GM19025 (cell line): ENCODE results near the gene PCBP2.

ENCODE experiments used
- ATAC-seq: cut with Tn5 transposase; IDR thresholded peaks from one replicate; pipeline ENCODE4 v1.9.1; 2021; ENCODE audit warnings: mild to moderate bottlenecking, low read depth, moderate library complexity; ENCODE audit not compliant: unreplicated experiment

The PCBP2 gene

DNA sequence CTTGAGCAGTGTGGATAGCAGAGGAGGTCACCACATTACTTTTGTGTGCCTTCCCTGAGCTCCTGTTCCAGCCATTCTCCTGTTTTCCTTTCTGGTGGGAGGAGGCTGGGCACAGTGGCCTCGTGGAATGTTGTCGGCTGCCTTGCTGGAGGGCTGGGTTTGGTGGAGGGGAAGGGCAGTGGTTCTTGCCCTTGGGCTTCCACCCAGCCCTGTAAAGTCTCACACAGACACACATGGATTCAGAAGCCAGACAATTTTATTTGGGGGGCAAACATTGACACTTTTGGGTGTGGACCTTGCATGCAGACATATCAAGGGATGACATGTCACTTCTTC lies 54.5 kb downstream of the PCBP2 start:
- ATAC-seq: no peak

GRCh38 chr12:53506881-53507602 lies 55.1 kb downstream of the PCBP2 start, which contains the start of gene NPFF:
Gene NPFF (minus strand): TSS chr12:53507484. CDS start chr12:53507474, 10 bp downstream.
- no peak for ATAC-seq

- no peak for ATAC-seq
Measured at GRCh38 chr12:53507603-53507885, 55.6 kb downstream of the PCBP2 start.

DNA sequence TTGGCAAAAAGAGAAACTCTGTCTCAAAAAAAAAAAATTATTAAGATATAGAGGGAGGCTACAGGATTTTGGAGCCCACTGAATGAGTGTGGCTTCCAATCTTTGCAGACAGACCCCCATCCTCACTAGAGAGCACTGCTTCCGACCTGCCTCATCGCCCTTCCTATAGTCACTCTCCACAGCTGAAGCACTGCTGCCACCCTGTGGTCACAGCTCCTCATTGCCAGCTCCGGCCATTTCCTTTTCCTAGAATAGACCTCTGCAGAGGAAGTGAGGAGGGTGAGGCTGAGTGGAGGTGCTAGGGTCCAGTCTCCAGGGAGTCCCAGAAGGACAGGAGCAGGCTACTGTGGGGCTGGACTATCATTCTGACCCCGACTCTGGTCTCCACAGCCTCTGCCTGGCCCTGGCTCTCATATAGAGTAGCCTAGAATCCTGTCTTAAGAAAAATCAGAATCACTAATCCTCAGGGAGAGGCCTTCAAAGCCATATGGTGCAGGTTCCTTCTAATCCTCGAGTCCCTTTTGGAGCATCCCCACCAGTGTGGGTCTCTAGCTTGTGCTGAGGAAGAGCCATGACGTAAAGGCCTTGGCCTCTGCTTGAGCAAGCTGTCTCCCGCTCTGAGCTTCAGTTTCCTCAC lies 56.8 kb downstream of the PCBP2 start:
- peak; percentile 86 for ATAC-seq

DNA sequence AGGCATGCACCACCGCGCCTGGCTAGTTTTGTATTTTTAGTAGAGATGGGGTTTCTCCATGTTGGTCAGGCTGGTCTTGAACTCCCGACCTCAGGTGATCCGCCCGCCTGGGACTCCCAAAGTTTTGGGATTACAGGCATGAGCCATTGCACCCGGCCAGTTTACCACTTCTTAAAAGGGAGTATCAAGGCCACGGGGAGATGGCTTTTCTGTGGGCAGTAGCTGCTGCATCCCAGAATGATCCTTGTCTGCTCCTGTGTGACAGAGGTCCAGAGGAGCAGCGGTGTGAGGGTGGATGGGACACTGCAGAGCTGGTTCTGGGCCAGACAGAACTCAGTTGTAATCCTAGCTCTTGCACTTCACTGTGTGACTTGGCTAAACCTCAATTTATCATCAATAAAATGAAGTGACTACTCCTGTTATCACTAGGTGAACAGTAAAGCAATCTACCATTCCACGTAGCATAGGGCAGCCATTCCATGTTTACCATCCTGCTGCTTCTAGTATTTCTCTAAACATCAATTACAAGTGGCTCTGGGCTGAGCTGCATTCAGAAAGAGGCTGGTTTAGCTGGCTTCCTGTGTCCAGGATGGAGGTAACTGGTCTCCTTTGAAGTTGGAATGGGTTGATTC lies 58.4 kb downstream of the PCBP2 start:
- no peak for ATAC-seq

DNA sequence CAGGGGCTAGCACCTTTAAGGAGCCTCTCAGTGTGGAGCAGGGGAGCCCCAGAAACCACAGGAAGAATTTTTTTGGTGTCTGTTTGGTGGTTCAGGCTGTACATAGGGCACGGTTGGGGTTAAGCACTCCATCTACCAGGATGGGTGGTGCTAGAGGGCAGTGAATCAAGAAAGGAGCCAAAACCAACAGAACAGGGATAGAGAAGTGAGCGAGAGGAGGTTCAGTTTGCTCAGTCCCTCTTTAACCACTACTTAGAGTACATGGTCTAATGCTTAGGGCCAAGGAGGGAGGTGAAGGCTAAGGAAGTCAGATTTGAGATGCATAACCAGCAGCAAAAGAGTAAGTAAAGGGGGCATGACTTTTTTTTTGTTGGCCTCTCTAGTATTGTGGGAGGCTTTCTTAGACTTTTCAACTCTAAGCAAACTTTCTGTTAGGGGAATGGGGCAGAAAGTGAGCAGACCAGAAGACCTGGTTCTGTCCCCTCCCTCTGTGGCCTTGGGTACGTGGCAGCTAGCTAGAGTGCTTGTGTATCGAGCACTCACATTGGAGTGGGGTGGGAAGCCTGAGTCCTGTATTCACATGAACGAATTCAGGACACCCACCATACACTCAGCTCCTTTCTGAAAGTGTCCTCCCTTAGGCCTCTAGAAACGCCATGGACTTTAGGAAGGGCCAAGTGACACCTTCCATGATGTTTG lies 62.0 kb downstream of the PCBP2 start:
- ATAC-seq: no peak

- no peak for ATAC-seq
Measured at GRCh38 chr12:53514628-53515290, 62.9 kb downstream of the PCBP2 start.

DNA sequence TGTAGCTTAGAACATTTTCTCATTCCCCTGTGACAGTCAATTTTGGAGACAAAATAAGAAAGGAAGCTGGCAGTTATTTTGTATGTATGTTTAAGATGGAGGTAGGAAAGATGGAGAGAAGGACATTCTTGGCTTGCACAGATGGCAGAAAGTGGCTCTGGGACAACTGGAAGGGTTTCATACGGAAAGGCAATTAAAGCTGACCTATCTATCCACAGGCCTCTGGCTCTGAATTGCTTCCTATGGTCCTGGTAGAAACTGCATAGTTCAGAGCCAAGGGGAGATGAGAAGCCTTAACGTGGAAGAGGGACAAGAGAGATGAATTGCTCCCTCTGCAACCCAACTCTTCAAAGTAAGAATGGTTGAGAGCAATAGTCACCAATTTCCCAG lies 63.4 kb downstream of the PCBP2 start:
- no peak for ATAC-seq

GRCh38 chr12:53516758-53517455 lies 65.0 kb downstream of the PCBP2 start:
- ATAC-seq: no peak

GRCh38 chr12:53518381-53518780 lies 66.5 kb downstream of the PCBP2 start:
- no peak for ATAC-seq

DNA sequence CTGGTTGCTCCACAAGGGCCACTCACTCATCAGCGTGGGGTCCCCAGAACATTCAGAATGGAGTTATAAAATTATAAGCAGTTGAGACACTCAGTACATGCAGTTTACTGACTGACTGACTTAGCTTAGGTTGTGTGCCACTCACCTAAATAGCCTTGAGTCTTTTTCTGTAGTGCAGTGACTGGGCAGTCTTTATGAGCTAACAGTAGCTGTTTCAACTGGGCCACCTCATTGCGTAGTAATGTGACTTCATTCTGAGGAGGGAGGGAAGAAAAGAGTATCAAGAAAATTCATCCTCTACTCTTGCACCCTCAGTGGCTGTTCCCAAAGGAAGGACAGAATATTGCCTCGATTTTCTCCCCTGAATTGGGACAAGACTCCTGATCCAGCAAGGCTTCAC lies 71.2 kb downstream of the PCBP2 start:
- no peak for ATAC-seq

DNA sequence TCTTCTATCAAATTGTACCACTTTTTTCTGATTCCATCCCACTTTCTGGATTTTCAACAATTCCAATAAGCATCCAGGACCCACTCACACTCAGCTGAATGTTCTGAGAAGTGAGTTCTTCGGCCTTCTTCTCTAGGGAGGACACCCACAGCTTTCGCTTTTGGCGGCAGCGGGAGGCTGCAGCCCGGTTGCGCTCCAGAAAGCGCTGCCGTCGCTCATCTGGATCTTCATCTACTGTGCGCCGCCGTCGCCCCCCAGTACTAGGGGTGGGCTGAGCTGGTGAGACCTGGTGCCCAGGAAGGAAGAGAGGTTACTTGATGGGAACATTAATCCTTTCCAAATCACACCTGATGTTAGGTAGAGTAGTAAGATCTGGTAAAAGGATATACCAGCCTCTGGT lies 72.6 kb downstream of the PCBP2 start:
- ATAC-seq: no peak

- ATAC-seq: no peak
Measured at GRCh38 chr12:53530061-53530460, 78.2 kb downstream of the PCBP2 start.
